Ascending aorta (tissue), 2 donors: ENCODE results near the gene TUBB4A. TPM values are rescaled to one million over a fixed set of nuclear protein-coding genes. Genes with fewer than 3 reads are reported as not detected.

Experiments used
- DNase-seq, 2 donors: peaks; one replicate each; pipeline ENCODE4 v3.0.0-alpha.2; 2019; ENCODE audit warnings: low spot score in 2 of 2
- H3K27ac ChIP-seq, 2 donors: fragments of 200-600 bp; sonication (generic); one replicate each; pipeline ENCODE4 v1.5.1; 2016 to 2017; ENCODE audit warnings: mild to moderate bottlenecking in 1 of 2
- H3K27me3 ChIP-seq: fragments of 200-600 bp; sonication (generic); one replicate; pipeline ENCODE4 v1.5.1; 2017
- H3K36me3 ChIP-seq, 2 donors: fragments of 200-600 bp; sonication (generic); one replicate each; pipeline ENCODE4 v1.5.1; 2016
- H3K4me1 ChIP-seq, 2 donors: fragments of 200-600 bp; sonication (generic); one replicate each; pipeline ENCODE4 v1.5.1; 2016 to 2017; ENCODE audit warnings: mild to moderate bottlenecking in 1 of 2
- H3K4me3 ChIP-seq, 2 donors: fragments of 200-600 bp; sonication (generic); one replicate each; pipeline ENCODE4 v1.5.1; 2016 to 2017; ENCODE audit warnings: mild to moderate bottlenecking in 1 of 2
- H3K9me3 ChIP-seq, 2 donors: fragments of 200-600 bp; sonication (generic); one replicate each; pipeline ENCODE4 v1.5.1; 2016
- intact Hi-C: fragments of 100-400 bp; cut with DNase I; formaldehyde crosslinking; loops from one replicate; pipeline ENCODE4 v1.15.1; 2023
- total RNA-seq: library from RNA; depleted of rRNA; stranded (reverse); fragments of >200 nt; gene quantifications from one replicate; pipeline ENCODE4 v1.1.0, GENCODE V29; 2016
- TF ChIP-seq, protein P1 (sequence below), 3 experiments: fragments of 200-600 bp in 2 of 3; fragments of 450-650 bp in 1 of 3; sonication (generic) in 2 of 3; IDR thresholded peaks; one replicate each; pipeline ENCODE4 v1.5.1; 2016 to 2019; ENCODE audit warnings: antibody characterized with exemption in 3 of 3, mild to moderate bottlenecking in 1 of 3, moderate library complexity in 1 of 3

TUBB4A gene
- total RNA-seq, 1 donor from 2014 or later: 0.75 TPM

DNA sequence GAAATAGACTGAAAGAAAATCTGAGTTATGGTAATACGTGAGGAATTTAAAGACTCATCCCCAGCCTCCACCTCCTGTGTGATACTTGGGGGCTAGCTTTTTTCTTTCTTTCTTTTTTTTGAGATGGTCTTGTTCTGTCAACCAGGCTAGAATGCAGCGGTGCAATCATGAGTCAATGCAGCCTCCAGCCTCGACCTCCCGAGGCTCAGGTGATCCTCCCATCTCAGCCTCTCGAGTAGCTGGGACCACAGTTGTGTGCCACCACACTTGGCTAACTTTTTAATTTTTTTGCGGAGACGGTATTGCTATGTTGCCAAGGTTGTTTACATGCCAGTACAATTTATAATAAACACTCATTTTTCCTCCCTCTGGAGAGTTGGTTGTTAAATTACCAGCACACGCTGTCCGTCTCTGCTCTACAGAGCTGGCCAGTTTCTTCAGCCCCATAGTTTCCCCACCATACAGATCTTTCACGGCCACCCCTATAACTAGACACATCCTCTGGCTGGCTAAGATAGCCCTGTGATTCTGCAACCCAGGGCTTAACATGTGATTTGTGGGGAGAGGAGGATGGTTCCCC, 33.5 kb upstream of the TUBB4A start:
- Histone ChIP-seq H3K4me1 (peaks cover 4 to 7% of the 10 kb centered on the region in 2 donors), H3K4me3 (no peak overlapping the region), H3K36me3 (no peaks in the 10 kb centered on the region), H3K9me3 (no peaks in the 10 kb centered on the region), H3K27me3 (no peaks in the 10 kb centered on the region), H3K27ac (no peak overlapping the region)
- TF ChIP-seq, protein P1, sequence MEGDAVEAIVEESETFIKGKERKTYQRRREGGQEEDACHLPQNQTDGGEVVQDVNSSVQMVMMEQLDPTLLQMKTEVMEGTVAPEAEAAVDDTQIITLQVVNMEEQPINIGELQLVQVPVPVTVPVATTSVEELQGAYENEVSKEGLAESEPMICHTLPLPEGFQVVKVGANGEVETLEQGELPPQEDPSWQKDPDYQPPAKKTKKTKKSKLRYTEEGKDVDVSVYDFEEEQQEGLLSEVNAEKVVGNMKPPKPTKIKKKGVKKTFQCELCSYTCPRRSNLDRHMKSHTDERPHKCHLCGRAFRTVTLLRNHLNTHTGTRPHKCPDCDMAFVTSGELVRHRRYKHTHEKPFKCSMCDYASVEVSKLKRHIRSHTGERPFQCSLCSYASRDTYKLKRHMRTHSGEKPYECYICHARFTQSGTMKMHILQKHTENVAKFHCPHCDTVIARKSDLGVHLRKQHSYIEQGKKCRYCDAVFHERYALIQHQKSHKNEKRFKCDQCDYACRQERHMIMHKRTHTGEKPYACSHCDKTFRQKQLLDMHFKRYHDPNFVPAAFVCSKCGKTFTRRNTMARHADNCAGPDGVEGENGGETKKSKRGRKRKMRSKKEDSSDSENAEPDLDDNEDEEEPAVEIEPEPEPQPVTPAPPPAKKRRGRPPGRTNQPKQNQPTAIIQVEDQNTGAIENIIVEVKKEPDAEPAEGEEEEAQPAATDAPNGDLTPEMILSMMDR (IDR thresholded peaks at IDR 0.05): no peak
- intact Hi-C loops: no loop called here
- no peak for DNase-seq

DNA sequence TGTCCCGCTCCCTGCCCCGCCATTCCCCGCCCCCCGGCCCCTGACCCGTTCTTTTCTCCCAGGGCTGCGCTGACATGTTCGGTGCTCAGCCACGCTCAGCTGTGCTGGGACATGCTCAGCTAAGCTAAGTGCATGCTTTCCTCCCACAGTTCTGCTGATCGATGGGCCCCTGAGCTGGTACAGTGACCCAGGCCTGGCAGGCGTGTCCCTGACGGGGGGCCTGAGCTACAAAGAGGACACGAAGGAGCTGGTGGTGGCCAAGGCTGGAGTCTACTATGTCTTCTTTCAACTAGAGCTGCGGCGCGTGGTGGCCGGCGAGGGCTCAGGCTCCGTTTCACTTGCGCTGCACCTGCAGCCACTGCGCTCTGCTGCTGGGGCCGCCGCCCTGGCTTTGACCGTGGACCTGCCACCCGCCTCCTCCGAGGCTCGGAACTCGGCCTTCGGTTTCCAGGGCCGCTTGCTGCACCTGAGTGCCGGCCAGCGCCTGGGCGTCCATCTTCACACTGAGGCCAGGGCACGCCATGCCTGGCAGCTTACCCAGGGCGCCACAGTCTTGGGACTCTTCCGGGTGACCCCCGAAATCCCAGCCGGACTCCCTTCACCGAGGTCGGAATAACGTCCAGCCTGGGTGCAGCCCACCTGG, 32.5 kb upstream of the TUBB4A start:
- no peak for DNase-seq
- H3K27me3 ChIP-seq: no peaks in the 10 kb centered on the region
- TF ChIP-seq, protein P1 (IDR thresholded peaks at IDR 0.05): no peak
- no peaks in the 10 kb centered on the region for H3K9me3 ChIP-seq
- no peak overlapping the region for H3K4me3 ChIP-seq
- no peaks in the 10 kb centered on the region for H3K36me3 ChIP-seq
- intact Hi-C loops: no loop called here
- peaks cover 4 to 7% of the 10 kb centered on the region in 2 donors for H3K4me1 ChIP-seq
- no peak overlapping the region for H3K27ac ChIP-seq

DNA sequence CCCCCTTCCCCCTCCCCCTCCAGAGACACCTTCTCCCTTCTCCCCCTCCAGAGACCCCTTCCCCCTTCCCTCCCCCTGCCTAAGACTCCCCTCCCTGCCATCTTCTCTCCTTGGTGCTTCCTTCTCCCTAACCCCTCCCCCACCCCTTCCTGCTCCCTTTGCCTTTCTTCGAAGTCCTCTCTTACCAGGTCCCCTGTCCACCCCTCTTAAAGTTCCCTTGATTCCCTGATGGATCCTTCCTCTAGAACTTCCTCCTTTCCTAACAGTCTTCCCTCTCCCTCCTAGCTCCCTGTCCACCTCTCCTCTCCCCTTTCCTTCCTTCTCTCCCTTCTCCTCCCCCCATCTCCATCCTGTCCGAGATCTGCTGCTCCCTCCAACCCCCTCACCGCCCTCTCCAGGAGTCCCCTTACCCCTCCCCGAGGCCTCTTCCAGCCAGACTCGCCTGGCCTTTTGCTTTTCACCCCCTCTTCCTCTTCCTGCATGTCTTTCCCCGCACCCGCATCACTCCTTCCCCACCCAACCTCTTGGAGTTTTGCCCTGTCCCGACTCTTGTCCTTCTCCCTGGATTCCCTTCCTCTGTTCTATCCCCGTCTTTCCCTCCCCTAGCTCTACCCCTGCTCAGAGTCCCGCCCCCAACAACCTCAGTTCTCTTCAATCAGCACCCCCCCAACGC, 31.8 kb upstream of the TUBB4A start:
- Histone ChIP-seq H3K9me3 (no peaks in the 10 kb centered on the region), H3K27me3 (no peaks in the 10 kb centered on the region), H3K36me3 (no peaks in the 10 kb centered on the region), H3K27ac (no peak overlapping the region), H3K4me1 (peaks cover 4 to 7% of the 10 kb centered on the region in 2 donors), H3K4me3 (no peak overlapping the region)
- intact Hi-C loops: no loop called here
- TF ChIP-seq, protein P1 (IDR thresholded peaks at IDR 0.05): no peak
- DNase-seq: no peak

DNA sequence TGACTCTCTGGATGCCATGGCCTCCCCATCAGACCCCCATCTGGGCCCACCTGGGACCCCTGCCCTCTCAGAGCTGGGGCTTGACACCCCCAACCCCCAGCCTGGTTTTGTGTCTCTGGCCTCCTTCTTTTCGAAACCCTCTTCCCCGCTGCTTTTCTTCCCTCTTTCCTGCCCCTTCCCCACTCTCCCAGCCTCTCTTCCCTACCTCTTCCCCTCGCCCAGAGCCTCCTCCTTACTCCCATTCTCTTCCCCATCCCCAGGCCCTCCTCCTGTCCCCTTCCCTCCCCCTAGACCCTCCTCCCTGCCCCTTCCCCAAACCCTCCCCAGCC, 30.9 kb upstream of the TUBB4A start:
- TF ChIP-seq, protein P1 (IDR thresholded peaks at IDR 0.05): no peak
- no peak overlapping the region for H3K4me3 ChIP-seq
- no peak overlapping the region for H3K27ac ChIP-seq
- no peak for DNase-seq
- peaks cover 4 to 7% of the 10 kb centered on the region in 2 donors for H3K4me1 ChIP-seq
- intact Hi-C loops: no loop called here
- H3K36me3 ChIP-seq: no peaks in the 10 kb centered on the region
- H3K27me3 ChIP-seq: no peaks in the 10 kb centered on the region
- H3K9me3 ChIP-seq: no peaks in the 10 kb centered on the region

DNA sequence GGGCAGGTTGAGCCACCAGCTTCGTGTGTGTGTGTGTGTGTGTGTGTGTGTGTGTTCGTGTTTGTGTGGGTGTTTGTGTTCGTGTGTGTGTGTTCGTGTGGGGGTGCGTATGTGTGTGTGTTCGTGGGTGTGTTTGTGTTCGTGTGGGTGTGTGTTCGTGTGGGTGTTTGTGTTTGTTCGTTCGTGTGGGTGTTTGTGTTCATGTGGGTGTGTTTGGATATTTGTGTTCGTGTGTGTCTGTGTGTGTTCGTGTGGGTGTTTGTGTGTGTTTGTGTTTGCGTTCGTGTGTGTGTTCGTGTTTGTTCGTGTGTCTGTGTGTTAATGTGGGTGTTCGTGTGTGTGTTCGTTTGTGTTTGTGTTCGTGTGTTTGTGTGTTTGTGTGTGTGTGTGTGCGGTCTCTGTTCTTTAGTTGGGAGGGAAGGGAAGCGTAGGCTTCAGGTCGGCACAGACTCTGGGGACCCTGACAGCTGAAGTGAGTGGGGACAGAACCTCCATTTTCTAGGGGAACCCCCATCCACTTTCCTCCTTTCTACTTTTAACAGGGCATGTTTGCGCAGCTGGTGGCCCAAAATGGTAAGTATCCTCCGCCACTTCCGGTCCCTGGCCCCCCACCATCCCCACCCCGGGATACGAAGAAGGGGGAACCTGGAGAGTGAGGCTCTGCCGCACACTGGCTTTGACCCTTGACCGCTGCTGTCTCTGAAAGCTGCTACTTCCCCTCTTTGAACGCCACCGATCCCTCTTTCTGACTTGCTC, 30.3 kb upstream of the TUBB4A start:
- intact Hi-C loops: no loop called here
- Histone ChIP-seq H3K36me3 (no peaks in the 10 kb centered on the region), H3K4me3 (no peak overlapping the region), H3K4me1 (peaks cover 4 to 7% of the 10 kb centered on the region in 2 donors), H3K9me3 (no peaks in the 10 kb centered on the region), H3K27ac (no peak overlapping the region), H3K27me3 (no peaks in the 10 kb centered on the region)
- DNase-seq: no peak
- TF ChIP-seq, protein P1 (IDR thresholded peaks at IDR 0.05): no peak
